Prostate gland (tissue), 2 donors: ENCODE results near the gene SLC44A3. TPM values are rescaled to one million over a fixed set of nuclear protein-coding genes. Genes with fewer than 3 reads are reported as not detected.

Experiments
- DNase-seq: peaks from one replicate; pipeline ENCODE4 v3.0.0-alpha.2; 2019; ENCODE audit warnings: low spot score
- H3K27ac ChIP-seq, 2 donors: fragments of 200-600 bp; sonication (generic); 2 replicates each; pipeline ENCODE4 v1.5.1; 2017 to 2019
- H3K27me3 ChIP-seq: fragments of 200-600 bp; sonication (generic); replicated peaks from 2 replicates; pipeline ENCODE4 v1.5.1; 2019; ENCODE audit not compliant: insufficient read depth
- H3K36me3 ChIP-seq, 2 donors: fragments of 200-600 bp; sonication (generic); 1 replicate in 1 of 2; 2 replicates in 1 of 2; pipeline versions ENCODE4 v1.5.1 to v1.8.1; 2017 to 2019
- H3K4me1 ChIP-seq: fragments of 200-600 bp; sonication (generic); replicated peaks from 2 replicates; pipeline ENCODE4 v1.5.1; 2019
- H3K4me3 ChIP-seq, 2 donors: fragments of 200-600 bp; sonication (generic); 2 replicates each; pipeline ENCODE4 v1.5.1; 2017 to 2019
- H3K9me3 ChIP-seq: fragments of 200-600 bp; sonication (generic); 2 replicates; pipeline ENCODE4 v1.5.1; 2017
- POLR2A ChIP-seq: fragments of 450-650 bp; IDR thresholded peaks from one replicate; pipeline ENCODE4 v1.6.1; 2016; ENCODE audit warnings: antibody characterized with exemption, mild to moderate bottlenecking
- POLR2AphosphoS5 ChIP-seq: sonication (generic); formaldehyde crosslinking; IDR thresholded peaks from one replicate; pipeline ENCODE4 v1.6.1; 2017; ENCODE audit warnings: antibody characterized with exemption
- WGBS: methylation state at CpG from one replicate; pipeline ENCODE4 v1.1.5; 2018; 5-methylcytosine and 5-hydroxymethylcytosine counted together
- intact Hi-C: fragments of 100-400 bp; cut with DNase I; formaldehyde crosslinking; loops from one replicate; pipeline ENCODE4 v1.14.2; 2022
- total RNA-seq, 2 donors: library from RNA; depleted of rRNA; stranded (reverse); fragments of >200 nt; gene quantifications; one replicate each; pipeline ENCODE4 v1.1.0, GENCODE V29; 2016
- TF ChIP-seq, protein P1 (sequence below), 4 experiments: fragments of 200-600 bp in 2 of 4; fragments of 450-650 bp in 2 of 4; sonication (generic) in 2 of 4; IDR thresholded peaks; 1 replicate in 3 of 4; 2 replicates in 1 of 4; pipeline ENCODE4 v1.5.1; 2016 to 2019; ENCODE audit warnings: antibody characterized with exemption in 4 of 4, mild to moderate bottlenecking in 2 of 4, moderate library complexity in 2 of 4

The SLC44A3 gene
- total RNA-seq, 2 donors from 2014 or later: 15.4 to 16.2 TPM

DNA sequence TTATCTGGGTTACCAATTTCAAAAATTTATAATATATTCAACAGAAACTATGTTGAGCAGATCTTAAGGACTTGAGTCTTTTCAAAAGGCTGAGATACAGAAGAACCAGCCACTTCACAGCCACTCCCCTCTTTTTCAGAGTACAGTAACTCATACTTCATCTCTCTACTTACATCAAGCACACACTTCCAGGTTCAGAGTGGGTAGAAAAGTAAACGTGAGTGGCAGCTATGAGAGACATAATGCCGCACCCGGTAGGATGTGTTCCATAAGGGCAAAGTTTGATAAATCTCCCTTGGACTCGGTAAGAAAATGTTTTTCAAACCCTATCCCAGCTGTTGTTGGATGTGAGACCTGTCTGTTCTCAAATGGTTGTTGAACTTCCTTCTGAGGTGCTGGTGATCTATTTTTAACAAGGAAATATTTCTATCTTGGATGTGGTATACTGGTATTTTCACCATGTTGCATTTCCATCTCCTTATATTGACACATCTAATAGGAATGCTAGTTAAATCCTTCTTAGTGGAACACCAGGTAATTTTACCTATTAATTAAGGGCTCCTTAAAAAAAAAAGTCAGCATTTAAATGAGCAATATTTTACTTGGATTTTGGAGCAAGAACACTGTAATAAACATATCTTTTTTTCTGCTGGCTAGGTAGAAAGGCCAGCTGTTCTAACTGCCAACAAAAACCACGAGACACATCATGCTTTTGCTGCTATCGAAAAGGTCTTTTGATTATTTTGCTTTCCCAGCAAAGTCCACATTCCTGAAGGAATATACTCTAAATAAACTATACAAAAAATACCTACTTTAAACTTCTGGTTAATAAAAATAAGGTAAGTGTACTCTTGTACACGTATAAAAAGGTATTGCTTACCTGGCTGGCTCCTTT lies 78.6 kb downstream of the SLC44A3 start:
- Histone ChIP-seq H3K27me3 (no peaks in the 10 kb centered on the region), H3K27ac (peak overlapping the region in 1 of 2 donors; percentile 32), H3K9me3 (no peaks in the 10 kb centered on the region), H3K4me1 (no peaks in the 10 kb centered on the region), H3K4me3 (no peak overlapping the region), H3K36me3 (no peaks in the 10 kb centered on the region)
- TF ChIP-seq POLR2AphosphoS5: no peak
- no peak for TF ChIP-seq POLR2A
- TF ChIP-seq, protein P1, sequence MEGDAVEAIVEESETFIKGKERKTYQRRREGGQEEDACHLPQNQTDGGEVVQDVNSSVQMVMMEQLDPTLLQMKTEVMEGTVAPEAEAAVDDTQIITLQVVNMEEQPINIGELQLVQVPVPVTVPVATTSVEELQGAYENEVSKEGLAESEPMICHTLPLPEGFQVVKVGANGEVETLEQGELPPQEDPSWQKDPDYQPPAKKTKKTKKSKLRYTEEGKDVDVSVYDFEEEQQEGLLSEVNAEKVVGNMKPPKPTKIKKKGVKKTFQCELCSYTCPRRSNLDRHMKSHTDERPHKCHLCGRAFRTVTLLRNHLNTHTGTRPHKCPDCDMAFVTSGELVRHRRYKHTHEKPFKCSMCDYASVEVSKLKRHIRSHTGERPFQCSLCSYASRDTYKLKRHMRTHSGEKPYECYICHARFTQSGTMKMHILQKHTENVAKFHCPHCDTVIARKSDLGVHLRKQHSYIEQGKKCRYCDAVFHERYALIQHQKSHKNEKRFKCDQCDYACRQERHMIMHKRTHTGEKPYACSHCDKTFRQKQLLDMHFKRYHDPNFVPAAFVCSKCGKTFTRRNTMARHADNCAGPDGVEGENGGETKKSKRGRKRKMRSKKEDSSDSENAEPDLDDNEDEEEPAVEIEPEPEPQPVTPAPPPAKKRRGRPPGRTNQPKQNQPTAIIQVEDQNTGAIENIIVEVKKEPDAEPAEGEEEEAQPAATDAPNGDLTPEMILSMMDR (IDR thresholded peaks at IDR 0.05): no peak
- intact Hi-C loops: no loop called here
- 48% methylated on average over 7 of the region's 7 CpGs for WGBS
- no peak for DNase-seq

DNA sequence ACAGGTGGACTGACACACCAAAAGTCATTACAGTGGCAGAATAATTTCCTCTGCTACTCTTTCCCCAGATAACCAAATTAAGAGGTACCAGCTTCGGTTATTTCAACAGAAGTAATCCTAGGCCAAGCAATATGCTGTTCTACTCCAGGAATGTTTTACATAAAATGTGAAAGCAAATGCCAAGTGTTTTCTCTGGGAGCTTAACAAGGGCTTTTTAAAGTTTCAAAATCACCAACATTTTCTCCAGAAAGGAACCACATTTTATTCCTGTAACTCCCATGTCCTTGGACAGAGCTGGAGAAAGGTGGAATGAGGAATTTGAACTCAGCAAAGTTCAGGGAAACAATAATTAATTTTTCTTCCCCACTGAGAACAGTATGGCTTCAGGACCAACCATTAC lies 79.6 kb downstream of the SLC44A3 start:
- no peak overlapping the region for H3K4me3 ChIP-seq
- 33% methylated on average over 1 of the region's 1 CpG for WGBS
- no peaks in the 10 kb centered on the region for H3K36me3 ChIP-seq
- H3K4me1 ChIP-seq: no peaks in the 10 kb centered on the region
- no peaks in the 10 kb centered on the region for H3K9me3 ChIP-seq
- TF ChIP-seq, protein P1 (IDR thresholded peaks at IDR 0.05): no peak
- TF ChIP-seq POLR2AphosphoS5: no peak
- TF ChIP-seq POLR2A: no peak
- DNase-seq: no peak
- intact Hi-C loops: no loop called here
- H3K27me3 ChIP-seq: no peaks in the 10 kb centered on the region
- H3K27ac ChIP-seq: peak overlapping the region in 1 of 2 donors; percentile 32

DNA sequence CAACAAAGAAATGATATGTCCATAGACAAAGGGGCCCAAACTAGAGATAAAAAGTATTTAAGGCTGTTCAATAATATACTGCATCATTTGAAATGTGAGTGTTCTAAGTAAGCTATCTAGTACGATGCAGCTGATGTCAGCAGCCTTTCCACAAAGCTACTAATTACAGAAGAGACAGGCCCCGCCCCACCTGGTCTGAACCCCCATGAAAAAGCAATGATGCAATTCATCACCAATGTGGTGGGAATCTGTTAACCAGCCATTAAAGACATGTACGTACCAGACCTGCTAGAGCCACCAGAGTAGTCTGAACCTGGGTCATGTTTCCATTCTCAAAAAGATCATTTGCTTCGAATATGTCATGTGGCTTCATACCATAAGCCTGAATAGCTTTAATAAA lies 81.7 kb downstream of the SLC44A3 start:
- no peaks in the 10 kb centered on the region for H3K9me3 ChIP-seq
- intact Hi-C loops: no loop called here
- no peaks in the 10 kb centered on the region for H3K36me3 ChIP-seq
- no peaks in the 10 kb centered on the region for H3K27me3 ChIP-seq
- TF ChIP-seq, protein P1 (IDR thresholded peaks at IDR 0.05): no peak
- TF ChIP-seq POLR2AphosphoS5: no peak
- no peak for TF ChIP-seq POLR2A
- no peak overlapping the region for H3K27ac ChIP-seq
- H3K4me3 ChIP-seq: no peak overlapping the region
- no peaks in the 10 kb centered on the region for H3K4me1 ChIP-seq
- 75% methylated on average over 4 of the region's 4 CpGs for WGBS
- no peak for DNase-seq

DNA sequence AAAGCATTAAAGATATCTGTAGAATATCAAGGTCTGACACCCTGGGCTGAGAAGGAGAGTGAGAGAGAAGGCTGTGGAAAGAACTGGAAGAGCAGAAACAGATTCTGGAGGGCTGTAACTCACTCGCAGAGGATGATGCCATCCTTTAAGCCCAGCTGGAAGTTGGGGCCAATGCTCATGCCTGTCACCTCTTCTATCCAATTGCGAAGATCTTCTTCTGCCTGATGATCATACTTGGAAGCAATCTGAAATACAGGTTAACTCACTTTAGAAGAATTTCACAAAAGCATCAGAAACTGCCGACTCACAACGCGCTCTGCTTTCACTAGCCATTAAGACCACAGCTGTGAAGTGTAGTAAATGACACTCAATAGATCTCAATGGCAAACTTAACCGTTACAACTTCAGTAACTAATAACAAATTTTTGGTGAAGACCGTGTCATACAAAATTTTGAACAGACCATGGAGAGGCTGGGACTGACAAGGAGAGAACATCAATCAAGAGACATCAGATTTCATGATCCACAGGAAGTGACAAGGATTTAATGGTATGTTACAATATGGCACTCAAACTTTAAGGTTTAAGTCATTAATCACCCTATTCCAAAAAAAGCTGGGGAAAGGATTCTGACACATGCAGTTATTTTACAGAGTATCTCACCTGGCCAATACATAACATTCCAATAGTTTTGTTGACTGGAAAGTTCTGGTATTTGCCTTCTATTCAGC lies 83.3 kb downstream of the SLC44A3 start:
- Histone ChIP-seq H3K27ac (peak overlapping the region in 1 of 2 donors; percentile 22), H3K4me1 (no peaks in the 10 kb centered on the region), H3K4me3 (no peak overlapping the region), H3K27me3 (no peaks in the 10 kb centered on the region), H3K36me3 (no peaks in the 10 kb centered on the region), H3K9me3 (no peaks in the 10 kb centered on the region)
- no peak for DNase-seq
- intact Hi-C loops: no loop called here
- 75% methylated on average over 7 of the region's 7 CpGs for WGBS
- TF ChIP-seq, protein P1 (IDR thresholded peaks at IDR 0.05): no peak
- TF ChIP-seq POLR2A (no peak), POLR2AphosphoS5 (no peak)
